Measurements from ENCODE around the gene TPR.

TPR gene

DNA sequence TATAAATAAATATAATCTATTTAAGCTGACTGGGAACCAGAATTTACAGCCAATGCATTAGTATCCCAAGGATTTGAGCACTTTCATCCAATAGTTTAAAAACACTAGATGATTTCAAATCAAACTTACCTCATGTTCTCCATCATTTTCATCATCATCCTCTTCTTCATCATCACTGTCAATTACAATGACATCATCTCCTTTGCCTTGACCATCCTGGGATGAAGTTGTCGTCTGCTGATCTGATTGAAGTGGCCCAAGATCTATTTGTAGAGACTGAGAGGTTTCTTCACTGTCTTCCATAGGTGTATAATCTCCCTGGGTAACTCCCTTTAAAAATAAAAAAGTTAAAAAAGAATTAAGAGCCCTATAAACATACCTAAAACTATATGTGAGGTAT, 47.7 kb downstream of the TPR start:
- no peak for DNase-seq (ENCODE audit: low read depth)

DNA sequence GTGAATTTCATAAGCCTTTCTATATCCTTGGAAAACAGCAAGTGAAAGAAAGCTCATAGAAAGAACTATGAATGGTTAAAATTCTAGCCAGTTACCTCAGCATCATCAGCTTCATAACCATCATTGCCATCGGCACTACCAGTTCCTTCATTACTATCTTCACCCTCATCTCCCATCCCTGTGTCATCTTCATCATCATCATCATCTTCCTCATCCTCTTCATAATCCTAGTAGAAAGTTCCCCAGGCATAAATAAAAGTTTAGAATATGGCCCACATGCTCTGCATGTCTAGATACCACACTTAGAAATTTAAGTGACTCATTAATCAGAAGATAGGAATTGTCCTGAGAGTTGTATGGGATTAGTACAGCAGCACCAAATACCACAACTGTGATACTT, 49.0 kb downstream of the TPR start:
- DNase-seq (ENCODE audit: low read depth): no peak

DNA sequence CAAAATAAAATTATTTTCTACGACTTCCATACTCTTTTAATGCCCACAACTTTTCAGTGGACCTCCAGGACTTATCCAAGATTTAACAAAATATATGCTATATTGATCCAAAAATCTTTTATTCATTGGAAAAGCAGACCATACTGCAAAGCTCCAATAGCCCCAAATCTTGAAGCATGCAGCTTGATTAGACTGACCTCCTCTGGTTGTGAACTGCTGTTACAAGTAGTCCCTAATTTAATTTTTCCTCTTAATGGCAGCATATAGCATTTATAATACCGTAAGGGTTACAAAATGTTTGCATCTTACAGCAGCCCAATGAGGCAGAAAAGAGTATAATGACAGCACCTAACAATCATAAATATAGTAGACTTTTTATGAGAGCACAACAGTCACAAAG, 49.8 kb downstream of the TPR start:
- DNase-seq (ENCODE audit: low read depth): no peak

DNA sequence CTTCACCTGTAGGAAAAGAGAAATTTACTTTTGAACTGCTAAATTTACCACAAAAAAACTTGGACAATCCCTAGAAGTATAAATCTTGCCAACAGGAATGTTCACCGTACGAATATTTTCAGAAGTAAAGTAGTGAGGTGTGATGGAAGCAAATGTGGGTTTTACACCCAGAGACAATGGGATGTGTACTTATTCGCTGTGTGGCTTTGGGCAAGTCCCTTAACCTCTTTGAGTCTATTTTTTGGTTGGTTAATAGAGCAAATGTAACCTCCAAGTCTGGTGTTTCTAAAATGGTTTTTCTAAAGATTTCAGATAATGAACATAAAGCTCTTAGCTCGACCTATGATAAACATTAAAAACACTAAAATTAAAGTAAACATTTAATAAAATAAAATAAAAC, 51.2 kb downstream of the TPR start:
- no peak for DNase-seq (ENCODE audit: low read depth)

DNA sequence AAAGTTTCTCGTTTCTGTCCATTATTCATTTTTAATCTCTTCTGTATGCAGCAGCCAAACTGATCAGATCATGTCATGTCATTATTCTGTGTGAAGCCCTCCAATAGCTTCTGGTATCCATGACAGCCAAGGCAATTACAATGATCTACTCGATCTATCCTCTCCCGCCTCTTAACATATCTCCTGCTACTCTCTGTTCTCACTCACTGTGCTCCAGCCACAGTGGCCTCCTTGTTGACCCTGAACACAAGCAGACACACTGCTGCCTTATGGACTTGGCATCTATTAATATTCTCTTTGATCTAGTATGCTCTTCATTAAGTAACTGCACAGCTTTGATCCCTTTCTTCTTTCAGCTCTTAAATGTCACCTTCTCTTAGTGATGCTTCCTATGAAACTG, 59.5 kb downstream of the TPR start:
- DNase-seq (ENCODE audit: low read depth): no peak

DNA sequence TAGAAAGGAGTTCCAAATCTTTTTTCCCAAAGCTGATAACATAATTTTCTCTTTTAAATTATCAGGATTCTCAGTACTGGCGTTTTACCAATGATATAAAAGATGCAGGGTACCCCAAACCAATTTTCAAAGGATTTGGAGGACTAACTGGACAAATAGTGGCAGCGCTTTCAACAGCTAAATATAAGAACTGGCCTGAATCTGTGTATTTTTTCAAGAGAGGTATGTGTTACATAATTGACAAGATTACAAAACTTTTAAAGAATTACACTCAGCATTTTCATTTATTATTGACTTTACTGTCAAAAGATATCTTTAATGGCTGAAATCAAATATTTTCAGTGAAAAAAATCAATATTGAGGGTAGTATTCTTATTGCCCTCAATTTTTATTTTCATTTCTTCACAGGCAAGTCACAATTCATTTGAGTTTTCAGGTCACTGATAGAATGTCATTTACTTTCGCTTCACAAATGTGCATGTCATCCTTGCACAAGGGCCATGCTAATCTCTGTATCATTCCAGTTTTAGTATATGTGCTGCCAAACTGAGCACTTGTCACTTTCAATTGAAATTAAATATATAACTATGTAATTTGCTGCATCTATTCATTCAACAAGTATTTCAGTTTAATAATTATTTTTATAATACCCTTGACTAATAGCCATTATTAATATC, 63.5 kb downstream of the TPR start:
- DNase-seq (ENCODE audit: low read depth): no peak

DNA sequence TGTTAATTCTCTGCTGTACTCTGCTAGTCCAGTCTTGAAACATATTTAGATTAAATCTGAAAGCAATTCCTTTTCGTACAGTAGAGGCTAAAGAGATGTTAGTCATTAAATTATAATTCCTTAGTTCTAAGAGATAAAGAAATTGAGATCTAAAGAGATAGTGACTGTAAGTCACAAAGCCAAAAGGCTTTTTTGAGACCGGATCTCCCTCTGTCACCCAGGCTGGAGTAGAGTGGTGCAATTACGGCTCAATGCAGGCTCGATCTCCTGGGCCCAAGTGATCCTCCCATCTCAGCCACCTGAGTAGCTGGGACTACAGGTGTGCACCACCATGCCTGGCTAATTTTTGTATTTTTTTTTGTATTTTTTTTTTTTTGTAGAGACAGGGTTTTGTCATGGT, 64.7 kb downstream of the TPR start:
- DNase-seq (ENCODE audit: low read depth): no peak

DNA sequence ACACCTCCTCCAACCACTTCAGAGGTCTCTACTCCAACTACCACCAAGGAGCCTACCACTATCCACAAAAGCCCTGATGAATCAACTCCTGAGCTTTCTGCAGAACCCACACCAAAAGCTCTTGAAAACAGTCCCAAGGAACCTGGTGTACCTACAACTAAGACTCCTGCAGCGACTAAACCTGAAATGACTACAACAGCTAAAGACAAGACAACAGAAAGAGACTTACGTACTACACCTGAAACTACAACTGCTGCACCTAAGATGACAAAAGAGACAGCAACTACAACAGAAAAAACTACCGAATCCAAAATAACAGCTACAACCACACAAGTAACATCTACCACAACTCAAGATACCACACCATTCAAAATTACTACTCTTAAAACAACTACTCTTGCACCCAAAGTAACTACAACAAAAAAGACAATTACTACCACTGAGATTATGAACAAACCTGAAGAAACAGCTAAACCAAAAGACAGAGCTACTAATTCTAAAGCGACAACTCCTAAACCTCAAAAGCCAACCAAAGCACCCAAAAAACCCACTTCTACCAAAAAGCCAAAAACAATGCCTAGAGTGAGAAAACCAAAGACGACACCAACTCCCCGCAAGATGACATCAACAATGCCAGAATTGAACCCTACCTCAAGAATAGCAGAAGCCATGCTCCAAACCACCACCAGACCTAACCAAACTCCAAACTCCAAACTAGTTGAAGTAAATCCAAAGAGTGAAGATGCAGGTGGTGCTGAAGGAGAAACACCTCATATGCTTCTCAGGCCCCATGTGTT, 66.6 kb downstream of the TPR start:
- DNase-seq (ENCODE audit: low read depth): no peak

DNA sequence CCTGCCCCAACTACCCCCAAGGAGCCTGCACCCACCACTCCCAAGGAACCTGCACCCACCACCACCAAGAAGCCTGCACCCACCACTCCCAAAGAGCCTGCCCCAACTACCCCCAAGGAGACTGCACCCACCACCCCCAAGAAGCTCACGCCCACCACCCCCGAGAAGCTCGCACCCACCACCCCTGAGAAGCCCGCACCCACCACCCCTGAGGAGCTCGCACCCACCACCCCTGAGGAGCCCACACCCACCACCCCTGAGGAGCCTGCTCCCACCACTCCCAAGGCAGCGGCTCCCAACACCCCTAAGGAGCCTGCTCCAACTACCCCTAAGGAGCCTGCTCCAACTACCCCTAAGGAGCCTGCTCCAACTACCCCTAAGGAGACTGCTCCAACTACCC, 67.6 kb downstream of the TPR start:
- no peak for DNase-seq (ENCODE audit: low read depth)

DNA sequence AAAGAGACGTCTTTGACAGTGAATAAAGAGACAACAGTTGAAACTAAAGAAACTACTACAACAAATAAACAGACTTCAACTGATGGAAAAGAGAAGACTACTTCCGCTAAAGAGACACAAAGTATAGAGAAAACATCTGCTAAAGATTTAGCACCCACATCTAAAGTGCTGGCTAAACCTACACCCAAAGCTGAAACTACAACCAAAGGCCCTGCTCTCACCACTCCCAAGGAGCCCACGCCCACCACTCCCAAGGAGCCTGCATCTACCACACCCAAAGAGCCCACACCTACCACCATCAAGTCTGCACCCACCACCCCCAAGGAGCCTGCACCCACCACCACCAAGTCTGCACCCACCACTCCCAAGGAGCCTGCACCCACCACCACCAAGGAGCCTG, 68.5 kb downstream of the TPR start:
- DNase-seq (ENCODE audit: low read depth): no peak

DNA sequence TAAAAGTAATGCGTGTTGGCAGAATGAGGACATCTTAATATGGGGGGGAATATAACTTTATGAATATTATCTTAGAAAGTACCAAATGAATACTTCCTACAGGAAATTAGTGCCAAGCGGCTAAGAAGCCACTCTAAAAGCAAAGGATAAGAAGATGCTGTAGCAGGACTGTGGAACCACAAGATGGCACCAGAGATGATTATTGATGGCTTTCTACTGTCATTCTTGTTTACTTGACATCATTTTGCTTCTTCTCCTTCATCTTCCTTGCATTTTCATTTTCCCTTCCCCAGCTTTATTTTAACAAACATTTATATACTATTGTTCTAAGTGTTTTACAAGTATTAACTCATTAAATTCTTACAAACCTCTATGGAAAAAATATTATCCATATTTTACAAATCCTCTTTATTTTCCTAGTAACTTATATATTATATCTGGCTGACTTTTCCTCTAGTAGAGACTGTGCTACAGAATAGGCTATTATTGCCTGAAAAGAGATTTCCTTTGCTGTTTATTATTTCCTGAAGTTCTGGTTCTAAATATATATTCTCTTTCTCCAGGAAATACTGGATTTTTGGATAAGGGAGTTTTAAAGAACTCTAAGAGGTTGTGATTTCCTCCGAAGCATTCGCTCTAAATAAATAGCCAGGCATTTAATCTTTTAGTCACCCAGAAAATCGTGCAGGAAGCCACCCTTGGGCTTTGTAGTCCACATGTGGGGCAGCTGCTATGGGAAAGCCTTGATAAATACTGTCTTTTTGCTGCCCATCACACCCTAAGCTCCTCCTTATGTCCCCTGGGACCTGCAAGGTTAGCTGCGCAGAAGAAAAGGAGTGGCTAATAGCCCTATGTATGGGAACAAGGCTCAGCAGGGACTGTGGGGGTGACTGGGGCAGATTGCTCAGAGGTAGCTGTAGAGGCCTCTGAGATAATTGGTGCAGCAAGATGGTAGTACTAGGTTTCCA, 69.8 kb downstream of the TPR start:
- no peak for DNase-seq (ENCODE audit: low read depth)

DNA sequence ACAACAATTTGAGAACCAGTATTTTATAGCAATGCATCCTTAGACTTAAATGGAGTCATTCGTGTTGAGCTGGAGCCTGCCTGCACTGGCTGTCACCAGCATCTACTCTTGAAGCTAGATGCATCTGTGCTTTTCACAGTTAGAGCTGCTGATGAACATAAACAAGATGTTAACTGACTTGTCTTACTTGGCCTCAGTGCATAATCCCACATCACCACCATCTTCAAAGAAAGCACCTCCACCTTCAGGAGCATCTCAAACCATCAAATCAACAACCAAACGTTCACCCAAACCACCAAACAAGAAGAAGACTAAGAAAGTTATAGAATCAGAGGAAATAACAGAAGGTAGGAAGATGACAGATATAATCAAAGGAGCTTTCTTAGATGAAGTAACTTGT, 71.1 kb downstream of the TPR start:
- no peak for DNase-seq (ENCODE audit: low read depth)

DNA sequence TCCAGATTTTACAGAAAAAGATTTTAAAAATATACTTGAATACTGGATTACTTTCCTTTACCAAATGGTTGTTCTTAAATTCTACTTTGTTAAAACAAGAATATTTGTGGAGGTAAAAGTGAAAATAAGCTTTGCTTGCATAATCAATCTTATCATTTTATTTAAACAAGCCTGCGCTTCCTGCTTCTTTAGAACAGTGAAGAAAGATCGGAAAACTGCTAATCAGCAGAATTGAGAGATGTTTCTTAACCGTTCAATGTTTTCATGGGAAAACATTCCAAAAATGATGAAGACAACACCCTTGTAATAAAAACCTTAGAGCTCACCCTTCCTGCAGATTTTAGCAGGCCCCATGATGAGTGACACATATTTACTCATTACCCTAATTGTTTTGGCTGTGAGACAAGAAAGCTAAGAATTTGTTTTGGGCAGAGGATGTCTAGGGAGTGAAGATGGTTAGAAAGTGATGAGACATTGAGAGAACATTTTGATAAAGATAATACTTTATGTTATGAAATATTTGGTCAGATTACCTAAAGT, 72.6 kb downstream of the TPR start:
- DNase-seq (ENCODE audit: low read depth): peak; percentile 21

DNA sequence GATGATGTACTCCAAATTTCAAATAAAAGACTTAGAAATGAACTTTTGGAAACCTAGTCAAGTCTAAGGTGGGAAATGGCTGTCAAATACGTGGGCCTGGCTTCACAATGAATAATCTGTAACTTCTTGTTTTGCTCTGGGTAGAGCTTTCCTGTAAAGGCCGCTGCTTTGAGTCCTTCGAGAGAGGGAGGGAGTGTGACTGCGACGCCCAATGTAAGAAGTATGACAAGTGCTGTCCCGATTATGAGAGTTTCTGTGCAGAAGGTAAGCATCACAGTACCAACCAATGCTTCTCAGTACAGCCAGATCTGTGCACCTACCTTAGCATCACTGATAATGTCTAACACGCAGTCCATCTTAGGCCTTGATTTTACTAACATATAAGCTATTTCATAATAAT, 73.6 kb downstream of the TPR start:
- DNase-seq (ENCODE audit: low read depth): no peak

DNA sequence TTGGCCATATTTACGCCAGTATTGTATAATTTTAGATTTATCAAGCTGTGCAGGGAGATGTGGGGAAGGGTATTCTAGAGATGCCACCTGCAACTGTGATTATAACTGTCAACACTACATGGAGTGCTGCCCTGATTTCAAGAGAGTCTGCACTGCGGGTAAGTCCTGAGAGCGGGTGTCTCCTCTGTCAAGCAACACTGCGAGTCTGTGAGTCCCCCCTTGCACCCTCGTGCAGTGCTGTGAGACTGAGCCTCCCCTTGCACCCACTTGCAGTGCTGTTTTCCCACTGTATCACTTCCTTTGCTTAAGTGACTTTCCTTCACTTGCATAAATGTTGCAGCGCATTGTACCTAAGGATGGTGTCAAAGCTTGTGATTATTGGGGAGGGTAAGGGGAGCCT, 75.0 kb downstream of the TPR start:
- DNase-seq (ENCODE audit: low read depth): no peak

DNA sequence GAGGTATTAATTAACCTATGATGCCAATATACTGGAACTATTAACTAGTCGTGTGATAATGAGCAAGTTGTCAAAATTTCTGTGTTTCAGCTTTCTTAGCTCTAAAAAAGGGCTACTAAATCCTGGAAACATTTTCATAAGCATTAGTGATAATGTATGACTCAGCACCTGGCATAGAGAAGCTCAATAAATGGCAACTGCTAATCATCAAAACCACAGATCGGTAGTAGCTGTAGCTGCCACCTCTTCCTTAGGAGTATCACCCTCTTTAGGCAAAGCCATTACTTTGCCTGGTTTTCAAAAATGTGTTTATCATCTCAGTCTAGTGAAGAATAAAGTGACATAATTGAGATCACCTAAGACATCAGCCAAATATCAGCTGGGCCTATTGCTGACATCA, 75.5 kb downstream of the TPR start:
- DNase-seq (ENCODE audit: low read depth): no peak

DNA sequence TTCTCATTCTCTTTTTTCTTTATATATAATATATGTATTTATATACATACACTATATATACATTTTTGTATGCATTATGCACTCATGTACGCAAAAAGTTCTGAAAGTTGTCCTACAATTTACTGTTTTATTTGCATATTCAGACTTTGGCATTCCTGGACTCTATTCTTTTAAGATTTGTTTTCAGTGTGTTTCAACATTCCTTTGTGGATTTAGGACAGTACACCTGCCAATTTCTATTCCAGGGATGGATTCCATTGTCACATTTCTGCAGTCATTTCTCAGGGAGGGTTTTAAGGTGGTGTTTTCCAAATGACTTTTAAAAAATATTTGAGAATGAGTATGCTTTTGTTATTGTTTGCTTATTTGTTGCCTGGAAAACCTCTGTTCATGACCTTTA, 76.2 kb downstream of the TPR start:
- no peak for DNase-seq (ENCODE audit: low read depth)

DNA sequence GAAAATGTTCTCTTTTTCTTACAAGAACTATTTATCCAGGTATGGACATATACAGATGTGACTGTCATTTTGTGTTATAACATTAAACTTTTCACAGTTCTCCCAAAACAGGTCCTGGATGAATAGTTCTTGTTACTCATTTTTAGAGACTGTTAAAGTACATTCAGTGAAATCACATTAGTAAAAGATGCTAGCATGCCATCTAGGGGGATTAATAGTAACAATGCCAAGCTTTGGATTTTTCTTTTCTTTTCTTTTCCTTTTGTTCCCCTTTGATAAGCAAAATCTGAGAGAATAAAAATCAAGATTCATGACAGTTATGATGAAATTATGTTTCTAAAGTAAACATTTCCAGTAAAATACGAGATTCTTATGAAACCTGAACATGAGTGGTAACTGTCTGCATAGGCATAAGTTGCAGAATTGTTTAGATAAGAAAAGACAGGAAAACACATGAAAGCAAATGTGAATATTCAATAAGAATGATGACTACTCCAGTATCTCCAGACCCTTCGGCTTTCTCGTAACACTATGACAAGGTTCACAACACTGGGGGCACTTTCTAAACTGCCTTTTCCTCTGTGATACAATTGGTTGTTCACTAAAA, 77.5 kb downstream of the TPR start:
- DNase-seq (ENCODE audit: low read depth): no peak

DNA sequence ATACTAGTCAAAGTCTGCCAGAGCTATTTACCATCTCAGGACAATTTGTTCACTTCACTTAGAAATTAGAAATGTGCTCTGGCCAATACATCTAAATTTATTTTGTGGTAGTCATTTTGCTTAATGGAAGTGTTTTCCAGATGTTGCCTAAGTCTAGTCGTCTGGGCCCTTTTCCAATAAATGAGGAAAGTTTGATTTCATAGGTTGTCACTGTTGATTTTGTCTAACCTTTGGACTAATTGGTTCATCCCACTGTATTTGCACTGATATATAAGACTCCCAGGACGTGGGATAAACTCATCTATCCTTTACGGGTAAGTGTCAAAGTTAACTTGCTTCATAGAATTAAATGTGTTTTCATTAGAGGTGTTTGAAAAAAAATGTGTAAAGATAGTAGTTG, 79.1 kb downstream of the TPR start, which contains the start of gene PRG4:
Gene PRG4, plus strand, starts transcription at position 300 of the 400 bp plus-strand sequence.
- peak; percentile 49 for DNase-seq (ENCODE audit: low read depth)

DNA sequence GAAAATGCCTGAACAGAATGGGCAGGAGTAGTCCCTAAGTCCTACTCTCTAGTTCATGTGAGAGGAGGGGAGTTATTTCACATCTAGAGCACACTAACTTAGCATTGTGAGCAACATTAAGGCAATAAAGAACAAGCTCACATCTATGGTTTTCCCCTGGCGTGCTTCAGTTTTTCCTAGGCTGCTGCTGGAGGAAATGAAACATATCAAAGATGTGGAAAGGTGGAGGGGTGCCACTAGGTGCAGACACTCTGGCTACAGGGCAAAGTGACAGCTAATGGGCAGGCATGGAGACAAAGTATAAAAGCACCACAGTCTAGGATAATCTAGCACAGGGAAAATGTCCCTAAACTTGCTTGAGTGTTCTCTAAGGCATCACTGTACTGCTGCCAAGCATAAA, 82.2 kb downstream of the TPR start:
- DNase-seq (ENCODE audit: low read depth): no peak

DNA sequence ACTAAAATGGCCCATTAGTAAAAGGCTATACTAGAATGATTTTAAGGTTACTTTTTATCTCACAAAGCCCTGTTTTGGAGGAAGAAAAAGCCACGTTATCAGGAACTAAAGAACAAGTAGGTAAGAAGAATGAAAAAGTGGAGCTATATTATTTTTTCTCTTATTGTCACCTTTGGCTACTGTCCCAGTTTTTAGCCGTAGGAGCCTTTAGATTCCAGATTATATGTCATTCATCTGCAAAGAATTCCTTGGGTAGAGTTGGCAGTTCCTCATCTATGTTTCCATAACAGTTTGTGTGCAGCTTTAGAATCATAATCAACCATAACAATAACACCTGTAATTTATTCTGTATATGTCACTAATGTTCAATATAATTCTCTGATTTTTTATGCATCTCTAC, 83.8 kb downstream of the TPR start:
- DNase-seq (ENCODE audit: low read depth): no peak

DNA sequence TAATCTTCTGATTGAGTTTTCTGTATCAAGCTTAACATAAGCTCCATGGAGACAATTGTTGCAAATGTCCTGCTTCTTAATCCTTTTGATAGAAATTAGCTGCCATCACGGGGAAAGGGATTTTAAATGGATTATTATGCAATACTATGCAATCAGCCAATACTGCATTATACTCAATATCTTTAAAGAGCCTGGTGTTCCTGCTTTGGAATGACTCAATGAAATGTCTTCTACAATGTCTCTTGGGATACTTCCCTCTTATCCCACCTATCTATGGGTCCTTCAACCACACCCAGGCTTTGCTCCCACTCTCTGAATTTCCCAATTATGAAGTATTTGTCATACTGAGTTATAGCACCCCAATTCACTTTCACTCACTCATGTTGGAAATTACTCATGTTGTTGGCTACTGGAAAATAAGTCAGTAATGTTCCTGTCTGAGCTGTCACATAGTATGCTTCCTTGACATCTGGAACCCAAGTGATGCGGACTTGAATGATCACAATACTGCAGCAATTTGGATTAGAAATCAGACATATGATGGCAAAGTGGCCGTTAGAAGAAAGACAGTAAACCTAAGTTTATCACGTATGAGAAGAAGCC, 85.0 kb downstream of the TPR start:
- DNase-seq (ENCODE audit: low read depth): no peak

Measured in stromal cell of bone marrow (primary cell).